ENCODE measurements around the gene CCR5. TPM values are rescaled to one million over a fixed set of nuclear protein-coding genes. Genes with fewer than 3 reads are reported as not detected.
"Not testable (repeated sequence)": the region's sequence is repeated elsewhere in the genome, so short reads cannot be mapped to it uniquely, and the experiment has no call there.

Gene CCR5
- total and polyA plus RNA-seq, 9 donors: 0.13 to 0.52 (median 0.38) TPM

DNA sequence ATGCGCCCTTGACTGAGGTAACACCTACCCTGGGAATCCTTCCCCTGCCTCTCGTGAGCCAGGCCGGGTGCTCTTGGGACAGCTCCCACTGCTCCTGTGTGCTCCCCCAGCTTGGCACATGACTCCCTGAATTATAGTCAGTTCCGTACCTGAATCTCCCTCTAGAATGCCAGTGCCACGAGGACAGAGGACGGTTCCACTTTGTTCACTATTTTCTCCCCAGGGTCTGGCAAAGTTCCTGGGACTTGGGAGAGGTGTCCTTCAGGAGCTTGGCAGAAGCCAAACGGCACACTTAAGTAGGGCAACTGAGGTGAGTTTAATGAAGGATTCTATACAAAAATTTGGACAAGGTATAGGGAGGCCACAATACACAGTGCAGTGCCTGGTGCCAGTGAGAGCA is 26.4 kb downstream of the CCR5 start:
- H3K36me3 ChIP-seq (ENCODE audit: control insufficient read depth, insufficient read depth, low read length): no peaks in the 10 kb centered on the region
- 73% methylated on average over 4 of the region's 7 CpGs for WGBS (ENCODE audit: insufficient coverage)
- H3K4me1 ChIP-seq (ENCODE audit: control insufficient read depth, insufficient read depth, low read length): no peaks in the 10 kb centered on the region
- no peaks in the 10 kb centered on the region for H3K9me3 ChIP-seq (replicated peaks; ENCODE audit: control insufficient read depth, low read depth, low read length)
- no peak overlapping the region for H3K4me3 ChIP-seq (ENCODE audit: low read length)
- peaks cover 2% of the 10 kb centered on the region for H3K27me3 ChIP-seq (ENCODE audit: control insufficient read depth, insufficient read depth, low read length)
- H3K27ac ChIP-seq (ENCODE audit: low read length): no peak overlapping the region
- no peak for DNase-seq

DNA sequence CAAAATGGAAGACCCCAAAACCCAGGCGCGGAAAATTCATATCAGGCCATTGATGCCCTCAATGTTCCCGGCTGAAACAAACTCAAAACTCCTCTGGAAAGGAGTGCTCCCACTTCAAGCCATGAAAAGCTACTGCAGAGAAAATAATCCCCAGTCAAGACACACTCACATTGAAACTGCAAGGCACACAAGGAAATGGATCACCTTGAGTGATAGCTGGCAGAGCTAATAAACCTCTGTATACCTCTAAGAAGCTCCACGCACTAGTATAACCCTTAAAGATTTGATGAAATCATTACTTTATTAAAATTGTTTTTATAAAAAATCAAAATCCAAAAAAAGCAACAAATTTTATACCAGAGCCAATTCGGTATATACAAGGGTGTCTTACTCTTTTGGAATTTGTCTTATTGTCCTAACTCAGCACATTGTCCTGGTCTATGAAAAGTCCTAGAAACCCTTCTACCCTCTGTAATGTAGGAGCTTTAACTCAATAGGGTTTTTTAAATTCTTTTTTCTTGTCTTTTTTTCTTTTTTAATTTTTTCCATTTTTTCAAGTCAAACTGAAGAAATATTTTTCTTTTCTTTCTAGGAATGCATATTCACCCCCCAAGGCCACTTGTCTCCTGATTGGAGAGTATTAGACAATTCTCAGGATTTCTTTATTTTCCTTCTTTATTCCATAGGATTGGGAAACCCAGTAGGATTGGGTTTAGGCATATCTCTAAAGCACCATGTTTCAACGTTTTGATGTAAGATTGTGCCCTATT is 27.6 kb downstream of the CCR5 start:
- peaks cover 2% of the 10 kb centered on the region for H3K27me3 ChIP-seq (ENCODE audit: control insufficient read depth, insufficient read depth, low read length)
- DNase-seq: no peak
- H3K27ac ChIP-seq (ENCODE audit: low read length): no peak overlapping the region
- no peaks in the 10 kb centered on the region for H3K9me3 ChIP-seq (replicated peaks; ENCODE audit: control insufficient read depth, low read depth, low read length)
- 92% methylated on average over 3 of the region's 6 CpGs for WGBS (ENCODE audit: insufficient coverage)
- H3K36me3 ChIP-seq (ENCODE audit: control insufficient read depth, insufficient read depth, low read length): no peaks in the 10 kb centered on the region
- no peaks in the 10 kb centered on the region for H3K4me1 ChIP-seq (ENCODE audit: control insufficient read depth, insufficient read depth, low read length)
- no peak overlapping the region for H3K4me3 ChIP-seq (ENCODE audit: low read length)

DNA sequence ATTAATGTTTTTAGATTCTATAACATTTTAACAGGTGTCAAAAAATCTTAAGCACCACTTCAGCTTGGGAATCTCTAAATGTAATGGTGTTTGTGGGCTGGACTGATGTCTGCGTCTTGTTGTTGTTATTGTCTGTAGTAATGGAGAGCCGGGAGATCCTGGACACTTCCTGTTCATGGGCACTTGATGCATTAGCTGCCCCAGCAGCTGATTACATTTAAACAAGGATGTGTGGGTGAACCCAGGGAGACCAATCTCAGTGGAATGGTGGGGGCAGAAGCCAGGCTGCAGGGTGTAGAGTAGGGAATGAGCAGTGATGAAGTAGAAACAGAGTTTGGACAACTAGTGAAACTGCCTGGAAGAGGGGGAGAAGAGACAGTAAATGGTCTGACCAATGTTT is 28.4 kb downstream of the CCR5 start:
- Histone ChIP-seq H3K4me3 (ENCODE audit: low read length) (no peak overlapping the region), H3K27me3 (ENCODE audit: control insufficient read depth, insufficient read depth, low read length) (peaks cover 4% of the 10 kb centered on the region), H3K4me1 (ENCODE audit: control insufficient read depth, insufficient read depth, low read length) (no peaks in the 10 kb centered on the region), H3K9me3 (replicated peaks; ENCODE audit: control insufficient read depth, low read depth, low read length) (no peaks in the 10 kb centered on the region), H3K27ac (ENCODE audit: low read length) (no peak overlapping the region), H3K36me3 (ENCODE audit: control insufficient read depth, insufficient read depth, low read length) (no peaks in the 10 kb centered on the region)
- no peak for DNase-seq
- WGBS (ENCODE audit: insufficient coverage): 67% methylated on average over 1 of the region's 2 CpGs

DNA sequence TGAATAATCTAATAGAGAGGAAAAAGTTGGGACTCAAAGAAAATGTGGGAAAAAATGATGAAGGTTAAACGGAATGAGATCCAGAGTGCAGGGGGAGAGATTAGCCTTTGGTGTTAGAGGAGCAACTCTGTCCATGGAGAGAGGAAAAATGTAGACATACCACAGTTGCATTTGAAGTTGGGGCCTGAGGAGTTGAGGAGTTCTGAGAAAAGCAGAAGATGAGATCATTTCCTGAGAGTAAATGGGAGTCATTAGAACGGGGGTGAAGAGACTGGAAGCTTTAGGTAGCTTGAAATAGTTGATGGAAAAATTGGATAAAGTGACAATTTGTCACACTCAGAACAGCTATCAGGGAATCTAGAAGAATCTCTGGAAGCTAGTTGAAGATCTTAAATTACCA is 28.8 kb downstream of the CCR5 start:
- no peaks in the 10 kb centered on the region for H3K4me1 ChIP-seq (ENCODE audit: control insufficient read depth, insufficient read depth, low read length)
- no peaks in the 10 kb centered on the region for H3K36me3 ChIP-seq (ENCODE audit: control insufficient read depth, insufficient read depth, low read length)
- 30% methylated on average over 2 of the region's 2 CpGs for WGBS (ENCODE audit: insufficient coverage)
- no peak for DNase-seq
- H3K9me3 ChIP-seq (replicated peaks; ENCODE audit: control insufficient read depth, low read depth, low read length): no peaks in the 10 kb centered on the region
- H3K27ac ChIP-seq (ENCODE audit: low read length): no peak overlapping the region
- peaks cover 4% of the 10 kb centered on the region for H3K27me3 ChIP-seq (ENCODE audit: control insufficient read depth, insufficient read depth, low read length)
- H3K4me3 ChIP-seq (ENCODE audit: low read length): no peak overlapping the region

DNA sequence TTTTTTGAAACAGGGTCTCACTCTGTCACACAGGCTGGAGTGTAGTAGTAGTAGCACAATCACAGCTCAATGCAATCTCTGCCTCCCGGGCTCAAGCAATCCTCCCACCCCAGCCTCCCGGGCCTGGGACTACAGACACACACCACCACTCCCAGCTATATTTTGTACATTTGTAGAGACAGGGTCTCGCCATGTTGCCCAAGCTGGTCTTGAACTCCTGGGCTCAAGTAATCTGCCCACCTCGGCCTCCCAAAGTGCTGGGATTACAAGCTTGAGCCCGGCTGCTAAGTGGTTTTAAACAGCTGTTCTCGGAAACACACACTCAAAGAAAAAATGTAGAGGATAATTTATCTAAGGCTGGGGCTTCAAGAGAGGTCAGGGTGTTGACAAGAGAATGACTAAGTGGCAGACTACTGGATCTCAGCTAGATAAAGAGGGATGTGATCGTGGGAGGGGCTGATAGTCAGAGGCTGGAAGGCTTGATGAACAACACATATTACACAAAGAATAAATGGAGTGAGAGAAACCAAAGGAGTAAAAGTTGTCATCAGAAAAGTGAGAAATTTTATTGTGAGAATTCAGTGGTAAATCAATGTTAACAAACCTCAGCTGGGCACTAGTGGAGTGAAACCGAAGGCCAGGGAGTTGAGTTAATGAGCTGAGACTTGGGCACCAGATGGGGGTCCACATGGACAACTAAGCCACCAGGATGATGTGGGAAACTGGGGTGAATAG is 29.4 kb downstream of the CCR5 start:
- H3K27me3 ChIP-seq (ENCODE audit: control insufficient read depth, insufficient read depth, low read length): peaks cover 4% of the 10 kb centered on the region
- H3K4me1 ChIP-seq (ENCODE audit: control insufficient read depth, insufficient read depth, low read length): no peaks in the 10 kb centered on the region
- H3K4me3 ChIP-seq (ENCODE audit: low read length): no peak overlapping the region
- DNase-seq: no peak
- H3K36me3 ChIP-seq (ENCODE audit: control insufficient read depth, insufficient read depth, low read length): no peaks in the 10 kb centered on the region
- H3K9me3 ChIP-seq (replicated peaks; ENCODE audit: control insufficient read depth, low read depth, low read length): no peaks in the 10 kb centered on the region
- no peak overlapping the region for H3K27ac ChIP-seq (ENCODE audit: low read length)
- 65% methylated on average over 2 of the region's 8 CpGs for WGBS (ENCODE audit: insufficient coverage)

DNA sequence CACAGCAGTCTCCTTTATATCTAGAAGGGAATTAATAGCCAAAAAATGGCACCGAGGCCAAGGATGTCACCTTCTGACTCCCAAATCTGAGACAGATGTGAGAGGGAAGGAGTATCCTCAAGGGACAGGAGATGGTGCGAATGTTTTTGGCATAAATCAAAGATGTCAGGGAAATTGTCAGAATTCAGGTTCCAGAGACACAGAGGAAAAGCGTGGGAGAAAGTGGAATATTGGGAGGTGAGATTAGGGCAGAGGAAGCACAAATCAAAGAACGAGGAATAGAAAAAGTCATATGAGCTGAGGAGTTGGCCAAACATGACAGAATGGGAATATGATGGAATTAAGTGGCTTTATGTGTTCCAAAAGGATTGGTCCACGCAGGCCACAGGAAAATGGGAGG is 30.1 kb downstream of the CCR5 start:
- Histone ChIP-seq H3K9me3 (replicated peaks; ENCODE audit: control insufficient read depth, low read depth, low read length) (no peaks in the 10 kb centered on the region), H3K27ac (ENCODE audit: low read length) (no peak overlapping the region), H3K4me1 (ENCODE audit: control insufficient read depth, insufficient read depth, low read length) (no peaks in the 10 kb centered on the region), H3K4me3 (ENCODE audit: low read length) (no peak overlapping the region), H3K36me3 (ENCODE audit: control insufficient read depth, insufficient read depth, low read length) (no peaks in the 10 kb centered on the region), H3K27me3 (ENCODE audit: control insufficient read depth, insufficient read depth, low read length) (peaks cover 4% of the 10 kb centered on the region)
- no peak for DNase-seq
- 65% methylated on average over 4 of the region's 5 CpGs for WGBS (ENCODE audit: insufficient coverage)

DNA sequence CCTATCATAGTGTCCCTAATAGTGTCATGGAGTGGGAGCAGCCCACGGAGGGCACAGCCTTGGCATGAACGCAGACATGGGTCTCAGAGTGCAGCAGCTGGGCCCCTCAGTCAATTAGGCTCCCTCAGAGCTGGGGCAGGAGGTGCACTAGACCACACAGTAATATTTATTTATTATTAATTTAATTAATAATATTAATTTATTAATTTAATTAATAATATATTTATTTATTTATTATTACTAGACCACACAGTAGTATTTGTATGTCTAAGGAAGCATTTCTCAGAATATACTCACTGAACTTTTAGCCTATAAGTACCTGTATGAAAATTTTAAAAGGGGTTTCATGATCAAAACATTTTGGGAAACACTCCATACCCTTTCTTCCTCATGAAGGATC is 30.8 kb downstream of the CCR5 start:
- Histone ChIP-seq H3K4me3 (ENCODE audit: low read length) (no peak overlapping the region), H3K27me3 (ENCODE audit: control insufficient read depth, insufficient read depth, low read length) (peaks cover 4% of the 10 kb centered on the region), H3K9me3 (replicated peaks; ENCODE audit: control insufficient read depth, low read depth, low read length) (no peaks in the 10 kb centered on the region), H3K27ac (ENCODE audit: low read length) (no peak overlapping the region), H3K4me1 (ENCODE audit: control insufficient read depth, insufficient read depth, low read length) (no peaks in the 10 kb centered on the region), H3K36me3 (ENCODE audit: control insufficient read depth, insufficient read depth, low read length) (no peaks in the 10 kb centered on the region)
- WGBS (ENCODE audit: insufficient coverage): 80% methylated on average over 1 of the region's 2 CpGs
- DNase-seq: no peak

DNA sequence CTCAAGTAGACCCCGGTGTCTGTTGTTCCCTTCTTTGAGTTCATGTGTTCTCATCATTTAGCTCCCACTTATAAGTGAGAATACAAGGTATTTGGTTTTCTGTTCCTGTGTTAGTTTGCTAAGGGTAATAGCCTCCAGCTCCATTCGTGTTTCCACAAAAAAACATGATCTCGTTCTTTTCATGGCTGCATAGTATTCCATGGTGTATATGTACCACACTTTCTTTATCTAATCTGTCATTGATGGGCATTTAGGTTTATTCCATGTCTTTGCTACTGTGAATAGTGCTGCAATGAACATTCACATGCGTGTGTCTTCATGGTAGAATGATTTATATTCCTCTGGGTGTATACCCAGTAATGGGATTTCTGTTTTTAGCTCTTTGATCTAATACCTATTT is 32.2 kb downstream of the CCR5 start:
- not testable (repeated sequence) for DNase-seq; H3K27me3 ChIP-seq (ENCODE audit: control insufficient read depth, insufficient read depth, low read length); H3K4me1 ChIP-seq (ENCODE audit: control insufficient read depth, insufficient read depth, low read length); H3K36me3 ChIP-seq (ENCODE audit: control insufficient read depth, insufficient read depth, low read length); H3K9me3 ChIP-seq (replicated peaks; ENCODE audit: control insufficient read depth, low read depth, low read length); H3K4me3 ChIP-seq (ENCODE audit: low read length); H3K27ac ChIP-seq (ENCODE audit: low read length)
- WGBS (ENCODE audit: insufficient coverage): no CpG with 5 or more reads among the region's 4 CpGs

DNA sequence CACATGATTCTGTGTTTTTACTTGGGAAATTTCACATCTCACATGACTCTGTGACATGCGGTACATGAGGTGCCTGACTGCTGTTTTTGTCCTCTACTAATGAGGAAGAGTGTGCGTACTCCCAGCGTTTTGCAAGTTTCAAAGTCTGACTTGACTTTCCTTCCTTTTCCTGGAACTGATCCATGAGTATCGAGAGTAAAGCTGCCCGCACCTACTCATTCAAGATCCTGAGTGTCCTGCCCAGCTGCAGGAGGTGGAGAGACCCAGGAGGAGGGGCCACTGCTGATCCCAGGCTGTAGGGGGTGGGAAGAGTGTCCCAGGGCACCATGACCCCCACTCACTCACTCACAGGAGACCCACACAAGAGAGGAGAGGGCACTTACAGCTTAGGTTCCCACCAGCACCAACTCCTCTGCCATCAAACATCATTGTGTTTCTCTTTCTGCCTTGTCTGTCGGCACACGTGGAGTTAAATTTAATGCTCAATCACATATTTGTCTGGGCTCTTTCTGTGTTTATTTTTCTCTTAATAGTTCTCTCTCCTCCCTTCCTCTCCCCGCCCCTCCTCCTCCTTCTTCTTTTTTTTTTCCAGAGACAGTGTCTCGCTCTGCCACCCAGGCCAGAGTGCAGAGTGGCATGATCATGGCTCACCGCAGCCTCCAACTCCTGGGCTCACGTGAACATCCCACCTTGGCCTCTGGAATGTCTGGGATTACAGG is 34.7 kb downstream of the CCR5 start:
- Histone ChIP-seq H3K4me3 (ENCODE audit: low read length) (no peak overlapping the region), H3K9me3 (replicated peaks; ENCODE audit: control insufficient read depth, low read depth, low read length) (no peaks in the 10 kb centered on the region), H3K4me1 (ENCODE audit: control insufficient read depth, insufficient read depth, low read length) (peaks cover 14% of the 10 kb centered on the region), H3K36me3 (ENCODE audit: control insufficient read depth, insufficient read depth, low read length) (no peaks in the 10 kb centered on the region), H3K27me3 (ENCODE audit: control insufficient read depth, insufficient read depth, low read length) (peaks cover 4% of the 10 kb centered on the region), H3K27ac (ENCODE audit: low read length) (peak overlapping the region; percentile 35)
- peak; percentile 73 for DNase-seq
- 27% methylated on average over 5 of the region's 11 CpGs for WGBS (ENCODE audit: insufficient coverage)

DNA sequence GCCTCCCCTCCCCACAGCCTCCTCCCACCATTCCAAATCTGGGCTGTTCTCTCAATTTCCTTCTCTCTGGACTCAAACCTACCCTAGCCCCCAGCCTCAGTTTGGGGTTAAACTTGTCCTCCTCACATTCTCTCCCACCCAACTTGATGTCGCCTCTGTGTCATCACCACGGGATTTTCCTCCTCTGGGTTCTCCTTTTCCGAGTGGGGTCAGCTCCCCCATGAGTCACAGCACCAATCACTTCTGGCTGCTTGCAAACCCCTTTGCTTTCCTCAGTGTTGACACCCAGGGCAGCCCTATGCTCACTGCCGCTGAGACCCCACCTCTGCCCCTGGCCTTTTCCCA is 35.7 kb downstream of the CCR5 start:
- Histone ChIP-seq H3K27ac (ENCODE audit: low read length) (peak overlapping the region; percentile 54), H3K4me3 (ENCODE audit: low read length) (no peak overlapping the region), H3K36me3 (ENCODE audit: control insufficient read depth, insufficient read depth, low read length) (no peaks in the 10 kb centered on the region), H3K4me1 (ENCODE audit: control insufficient read depth, insufficient read depth, low read length) (peaks cover 14% of the 10 kb centered on the region), H3K9me3 (replicated peaks; ENCODE audit: control insufficient read depth, low read depth, low read length) (no peaks in the 10 kb centered on the region), H3K27me3 (ENCODE audit: control insufficient read depth, insufficient read depth, low read length) (peaks cover 2% of the 10 kb centered on the region)
- peak; percentile 36 for DNase-seq
- WGBS (ENCODE audit: insufficient coverage): 70% methylated on average over 4 of the region's 4 CpGs

Data from muscle of leg (tissue), 11 donors.